HG03520 (cell line): ENCODE results near the gene ABR.
"Not testable (repeated sequence)": the region's sequence is repeated elsewhere in the genome, so short reads cannot be mapped to it uniquely, and the experiment has no call there.

ENCODE experiments used
- ATAC-seq: cut with Tn5 transposase; IDR thresholded peaks from one replicate; pipeline ENCODE4 v1.9.1; 2021; ENCODE audit warnings: mild to moderate bottlenecking, moderate library complexity; ENCODE audit not compliant: unreplicated experiment

Gene ABR

DNA sequence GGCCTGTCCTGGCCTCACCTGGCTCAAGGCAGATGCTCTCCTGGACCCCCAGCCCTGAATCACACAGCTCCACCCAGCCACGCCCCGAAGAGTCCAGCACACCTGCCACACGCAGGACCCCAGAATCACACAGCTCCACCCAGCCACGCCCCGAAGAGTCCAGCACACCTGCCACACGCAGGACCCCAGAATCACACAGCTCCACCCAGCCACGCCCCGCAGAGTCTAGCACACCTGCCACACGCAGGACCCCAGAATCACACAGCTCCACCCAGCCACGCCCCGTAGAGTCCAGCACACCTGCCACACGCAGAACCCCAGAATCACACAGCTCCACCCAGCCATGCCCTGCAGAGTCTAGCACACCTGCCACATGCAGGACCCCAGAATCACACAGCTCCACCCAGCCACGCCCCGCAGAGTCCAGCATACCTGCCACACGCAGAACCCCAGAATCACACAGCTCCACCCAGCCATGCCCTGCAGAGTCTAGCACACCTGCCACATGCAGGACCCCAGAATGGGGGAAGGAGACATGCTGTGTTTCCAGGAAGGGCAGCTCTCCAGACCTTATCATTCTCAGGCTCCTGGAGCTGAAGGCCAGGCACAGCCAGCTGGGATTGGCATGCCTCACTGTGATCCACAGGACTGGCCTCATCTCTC lies 105.7 kb downstream of the ABR start:
- not testable (repeated sequence) for ATAC-seq

DNA sequence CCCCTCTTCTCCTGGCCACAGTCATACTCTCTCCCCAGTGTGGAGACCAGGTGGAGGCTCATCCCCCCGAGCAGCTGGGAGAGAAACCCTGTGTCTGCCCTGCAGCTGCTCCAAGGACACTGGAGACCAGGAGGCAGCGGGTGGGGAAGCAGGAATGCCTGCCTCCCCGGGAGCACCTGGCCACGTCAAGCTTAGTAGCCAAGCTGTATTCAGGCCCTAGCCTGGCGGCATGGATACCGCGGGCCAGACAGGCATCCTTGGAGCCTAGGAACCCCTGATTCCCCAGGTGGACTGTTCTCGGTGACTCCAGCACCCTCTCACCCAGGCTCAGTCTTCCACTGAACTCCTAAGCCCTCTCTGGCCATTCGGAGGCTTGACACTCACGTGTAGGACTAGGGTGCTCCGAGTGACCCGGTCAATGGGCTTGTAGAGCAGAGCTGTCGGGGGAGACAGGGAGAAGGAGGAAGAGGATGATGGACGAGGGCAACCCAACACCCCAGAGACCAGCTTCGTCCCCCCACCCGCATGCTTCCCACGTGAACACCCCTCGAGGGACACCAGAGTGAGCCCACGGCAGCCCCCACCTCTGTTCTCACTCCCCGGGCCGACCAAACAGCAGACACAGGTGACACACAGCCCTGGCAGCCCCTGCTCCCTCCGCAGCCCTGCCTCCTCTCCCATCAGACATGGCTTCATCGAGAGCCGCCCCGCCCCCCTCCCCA lies 106.4 kb downstream of the ABR start:
- ATAC-seq, result no peak

DNA sequence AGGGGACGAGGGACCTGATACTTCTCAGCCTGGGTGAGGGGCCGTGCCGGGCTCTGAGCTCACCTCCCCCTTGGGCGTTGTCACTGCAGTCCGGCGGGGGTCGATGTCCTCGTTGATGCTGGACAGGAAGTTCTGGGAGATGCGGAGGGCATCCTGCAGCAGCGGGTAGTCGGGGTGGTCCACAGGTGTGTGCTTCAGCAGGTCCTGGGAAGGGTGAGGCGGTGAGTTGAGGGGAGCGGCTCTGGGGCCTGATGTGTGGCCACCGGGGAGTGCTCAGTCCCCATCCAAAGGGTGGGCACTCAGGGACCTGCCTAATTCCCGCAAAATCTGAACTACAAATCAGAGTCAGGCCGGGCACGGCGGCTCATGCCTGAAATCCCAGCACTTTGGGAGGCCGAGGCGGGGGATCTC lies 107.2 kb downstream of the ABR start:
- no peak for ATAC-seq

DNA sequence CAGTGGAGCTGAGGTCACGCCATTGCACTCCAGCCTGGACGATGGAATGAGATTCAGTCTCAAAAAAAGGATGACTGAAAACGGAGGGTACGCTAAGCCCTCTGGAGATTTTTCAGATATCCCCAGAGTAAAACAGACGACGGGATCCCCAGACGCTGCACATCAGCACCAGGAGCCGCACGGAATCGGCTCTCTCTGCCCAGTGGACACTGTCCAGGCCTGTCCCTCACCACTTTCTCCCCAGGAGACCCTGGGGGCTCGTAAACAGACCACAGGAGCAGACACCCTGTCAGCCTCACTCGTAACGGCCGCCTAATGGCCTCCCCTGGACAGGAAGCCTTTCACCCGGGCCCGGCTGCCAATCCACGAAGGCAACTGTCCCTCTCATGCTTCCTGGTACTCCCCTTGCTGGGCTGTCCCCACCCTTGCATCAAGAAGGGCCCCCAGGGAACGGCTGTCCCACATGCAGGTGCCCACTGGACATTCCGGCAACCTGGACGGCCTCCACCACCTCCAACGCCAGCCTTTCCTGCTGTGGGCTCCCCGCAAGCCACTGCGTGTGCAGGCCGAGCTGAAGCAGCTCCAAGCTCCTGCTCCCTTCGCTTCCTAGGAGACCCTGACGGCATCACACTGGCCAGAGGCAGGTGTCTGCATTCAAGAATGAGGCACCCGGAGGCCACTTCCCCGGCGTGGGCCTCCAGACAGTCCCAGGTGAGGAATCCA lies 108.5 kb downstream of the ABR start:
- no peak for ATAC-seq

GRCh38 chr17:1070411-1070810 lies 109.4 kb downstream of the ABR start:
- no peak for ATAC-seq

- no peak for ATAC-seq
Observed at GRCh38 chr17:1069847-1070246, 109.9 kb downstream of the ABR start.

GRCh38 chr17:1068356-1068755 lies 111.4 kb downstream of the ABR start:
- no peak for ATAC-seq

DNA sequence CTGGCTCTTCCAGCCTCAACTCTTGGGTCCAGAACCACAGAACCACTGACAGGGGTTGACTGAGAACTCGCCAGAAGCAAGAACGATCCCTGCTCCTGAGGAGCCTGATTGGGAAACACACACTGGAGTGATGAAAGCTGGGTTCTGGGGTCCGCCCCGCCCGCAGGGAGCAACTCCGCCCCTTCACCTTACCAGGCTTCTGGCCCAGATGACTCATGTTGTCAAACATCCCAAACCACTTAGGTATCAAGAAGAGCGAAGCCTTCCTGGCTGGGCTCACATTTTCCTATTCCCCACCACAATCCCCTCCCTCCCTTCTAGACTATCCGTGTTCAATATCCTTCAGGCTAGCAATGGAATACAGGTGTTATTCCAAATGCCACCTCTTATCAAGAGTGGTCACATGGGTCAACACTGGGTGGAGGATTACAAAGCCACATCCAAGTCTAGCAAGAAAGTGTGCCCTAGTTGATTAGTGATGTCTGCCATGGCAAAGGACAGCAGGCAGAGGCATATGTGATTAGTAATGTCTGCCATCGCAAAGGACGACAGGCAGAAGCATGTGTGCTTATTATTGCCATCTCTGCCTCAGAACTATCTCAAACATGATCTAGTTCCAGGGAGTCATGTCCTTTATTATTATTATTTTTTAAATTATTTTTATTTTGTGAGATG lies 112.4 kb downstream of the ABR start:
- ATAC-seq, result no peak

DNA sequence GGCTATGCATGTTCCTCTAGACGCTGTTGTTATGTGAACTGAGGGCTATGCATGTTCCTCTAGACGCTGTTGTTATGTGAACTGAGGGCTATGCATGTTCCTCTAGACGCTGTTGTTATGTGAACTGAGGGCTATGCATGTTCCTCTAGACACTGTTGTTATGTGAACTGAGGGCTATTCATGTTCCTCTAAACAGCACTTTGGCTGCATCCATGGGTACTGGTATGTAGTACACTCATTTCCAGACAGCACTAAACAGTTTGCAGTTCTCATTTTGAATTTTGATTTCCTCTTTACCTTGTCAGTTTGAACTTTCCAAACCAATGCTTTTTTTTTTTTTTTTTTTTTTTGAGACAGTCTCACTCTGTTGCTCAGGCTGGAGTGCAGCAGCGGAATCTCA lies 114.4 kb downstream of the ABR start:
- not testable (repeated sequence) for ATAC-seq

DNA sequence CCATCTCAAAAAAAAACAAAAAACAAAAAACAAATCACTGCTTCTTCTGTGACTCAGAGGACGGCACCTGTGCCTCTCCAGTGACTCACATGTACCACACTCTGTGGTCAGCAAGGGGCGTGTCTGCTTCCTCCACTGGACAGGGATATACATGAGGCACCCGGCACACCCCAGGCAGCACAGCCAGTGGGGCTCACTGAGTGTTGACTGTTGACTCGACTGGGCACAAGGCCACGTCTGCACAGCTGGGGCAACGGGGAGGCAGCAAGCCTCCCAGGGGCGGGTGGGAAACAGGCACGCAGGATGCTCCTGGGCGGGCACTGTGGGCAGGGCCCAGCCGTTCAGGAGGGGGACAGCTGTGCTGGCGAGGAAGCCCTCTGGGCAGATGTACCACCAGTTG lies 118.8 kb downstream of the ABR start:
- ATAC-seq, result no peak

DNA sequence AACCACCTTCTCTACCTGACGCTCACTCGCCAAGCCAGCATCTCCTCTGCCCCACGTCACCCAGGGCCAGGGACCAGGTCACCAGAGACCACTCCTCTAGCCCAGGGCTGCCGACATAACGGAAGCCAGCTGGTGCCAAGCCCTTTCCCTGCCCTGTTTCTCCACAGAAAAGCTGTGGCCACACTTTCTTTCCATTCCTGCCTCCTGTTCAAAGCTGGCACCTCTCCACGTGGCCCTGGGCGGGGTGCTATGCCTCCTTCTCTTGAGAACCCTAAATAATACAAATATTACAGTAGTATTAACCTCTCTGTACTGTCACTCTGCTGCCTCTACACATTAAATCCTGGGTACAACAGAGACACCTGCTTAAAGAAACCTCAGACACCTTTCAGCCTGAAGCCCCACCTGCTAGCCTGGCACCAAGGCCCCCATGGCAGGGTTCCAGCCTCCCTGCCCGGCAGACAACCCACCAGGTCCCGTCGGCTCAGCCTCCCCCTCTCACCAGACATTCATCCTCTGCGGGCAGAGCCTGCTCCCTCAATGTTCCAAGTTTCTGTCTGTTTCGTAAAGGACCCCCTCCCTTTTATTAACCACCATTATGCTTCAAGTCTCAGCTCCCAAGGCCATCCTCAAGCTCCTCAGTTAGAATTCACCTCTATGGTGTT lies 120.5 kb downstream of the ABR start:
- ATAC-seq, result no peak

DNA sequence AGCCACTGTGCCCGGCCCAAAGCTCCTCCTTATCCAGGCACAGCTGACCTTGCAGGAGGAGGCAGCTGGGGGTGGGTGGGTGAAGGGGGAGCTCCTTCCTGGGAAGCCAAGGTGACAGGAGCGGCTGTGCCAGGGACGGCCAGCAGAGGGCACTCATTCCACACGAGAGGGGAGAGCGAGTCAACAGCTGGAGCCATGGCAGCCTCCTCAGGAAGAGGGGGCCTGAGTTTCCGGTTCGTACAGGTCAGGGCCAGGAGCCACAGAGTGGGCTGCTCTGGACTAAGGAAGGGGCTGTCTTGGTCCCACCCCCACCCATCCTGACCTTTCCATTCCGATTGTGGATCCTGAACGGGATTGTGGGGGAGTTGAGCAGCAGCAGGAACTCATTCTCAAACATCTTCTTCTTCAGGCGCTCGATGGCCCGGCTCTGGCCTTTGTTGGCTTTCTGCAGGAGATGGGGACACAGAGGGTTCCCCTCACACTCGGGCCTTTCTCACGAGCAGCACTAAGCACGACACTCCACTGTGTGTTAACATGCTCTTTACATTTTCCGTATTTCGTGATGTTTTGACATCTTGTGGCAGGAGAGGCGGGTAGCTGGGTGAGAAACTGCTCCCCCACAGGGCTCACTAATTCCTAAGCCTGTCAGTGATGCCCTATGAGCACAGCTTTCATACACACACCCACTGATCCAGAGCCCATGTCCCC lies 121.2 kb downstream of the ABR start:
- no peak for ATAC-seq

DNA sequence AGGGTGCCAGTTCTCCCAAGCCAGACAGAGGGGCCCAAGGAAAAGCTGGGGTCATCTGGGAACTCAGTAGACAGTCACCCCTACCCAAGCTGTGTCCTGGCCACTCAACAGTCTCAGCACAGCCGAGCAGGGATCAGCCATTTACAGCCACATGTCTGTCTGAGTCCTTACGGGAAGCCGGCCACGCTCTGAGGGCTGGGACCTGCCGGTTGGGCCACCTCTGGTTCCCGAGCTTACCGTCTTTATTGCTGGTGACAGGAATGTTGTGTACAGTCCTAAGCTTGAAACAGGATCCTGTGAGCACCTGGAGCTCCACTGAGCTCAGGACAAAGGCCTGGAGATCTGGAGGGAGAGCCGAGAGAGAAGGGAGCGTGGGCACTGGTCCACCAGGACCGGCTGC lies 123.0 kb downstream of the ABR start:
- no peak for ATAC-seq

DNA sequence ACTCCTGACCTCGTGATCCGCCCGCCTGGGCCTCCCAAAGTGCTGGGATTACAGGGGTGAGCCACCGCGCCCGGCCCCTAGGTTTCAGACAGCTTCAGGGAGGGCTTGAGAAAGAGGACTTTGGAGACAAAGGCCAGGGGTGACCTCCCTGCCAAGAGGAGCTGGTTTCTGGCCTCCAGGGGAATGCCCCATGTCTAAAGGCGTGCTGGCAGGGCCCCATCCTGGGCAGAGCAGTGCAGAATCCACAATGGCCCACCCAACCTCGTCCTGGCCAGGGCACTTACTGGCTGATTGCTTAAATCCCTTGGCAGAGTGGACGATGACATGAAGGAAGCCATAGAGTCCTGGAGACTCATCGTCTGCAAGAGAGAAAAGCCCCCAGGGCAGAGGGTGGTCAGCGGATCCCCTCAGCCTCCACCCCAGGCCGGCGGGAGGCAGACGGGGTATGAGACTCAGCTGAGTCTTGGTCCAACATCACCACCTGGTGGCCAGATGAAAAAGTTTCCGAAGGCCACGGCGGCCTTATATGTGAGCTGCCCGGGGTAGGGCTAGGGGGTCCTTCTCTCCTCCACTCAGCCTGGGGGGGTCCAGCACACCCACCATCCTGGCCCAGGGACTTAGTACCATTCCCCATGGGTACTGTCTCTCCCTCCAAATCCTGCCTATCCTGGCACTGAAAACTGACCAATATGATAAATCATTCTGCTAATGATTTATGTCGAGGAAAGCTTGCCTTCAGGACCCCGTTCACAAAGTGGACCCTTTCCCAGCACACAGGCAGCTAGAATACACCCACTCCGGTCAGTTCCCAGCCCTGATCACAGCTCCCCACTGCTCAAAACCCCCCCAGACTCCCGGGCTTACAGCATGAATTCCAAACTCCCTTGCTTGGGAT lies 123.8 kb downstream of the ABR start:
- ATAC-seq, result no peak

GRCh38 chr17:1055231-1055630 lies 124.5 kb downstream of the ABR start:
- ATAC-seq, result no peak

DNA sequence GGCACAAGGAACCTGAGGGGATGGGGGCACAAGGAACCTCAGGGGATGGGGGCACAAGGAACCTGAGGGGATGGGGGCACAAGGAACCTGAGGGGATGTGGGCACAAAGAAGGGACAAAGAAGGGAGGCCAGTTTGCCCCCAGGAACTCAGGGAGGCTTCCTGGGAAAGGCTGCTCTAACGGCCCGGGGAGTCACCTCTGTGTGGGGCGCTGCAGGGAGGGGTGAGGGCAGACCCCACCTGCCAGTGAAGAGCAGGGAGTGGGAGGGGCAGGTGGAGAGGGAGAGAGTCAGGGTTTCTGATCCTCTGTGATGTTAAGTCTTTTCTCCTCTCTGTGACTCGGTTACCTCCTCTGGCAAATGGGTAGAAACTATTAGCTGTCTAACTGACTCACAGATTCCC lies 125.1 kb downstream of the ABR start:
- no peak for ATAC-seq

GRCh38 chr17:1053661-1054360 lies 126.0 kb downstream of the ABR start:
- ATAC-seq, result no peak

GRCh38 chr17:1050996-1051925 lies 128.5 kb downstream of the ABR start:
- ATAC-seq, result no peak
